Measurements from ENCODE around the gene CFAP91.

DNA sequence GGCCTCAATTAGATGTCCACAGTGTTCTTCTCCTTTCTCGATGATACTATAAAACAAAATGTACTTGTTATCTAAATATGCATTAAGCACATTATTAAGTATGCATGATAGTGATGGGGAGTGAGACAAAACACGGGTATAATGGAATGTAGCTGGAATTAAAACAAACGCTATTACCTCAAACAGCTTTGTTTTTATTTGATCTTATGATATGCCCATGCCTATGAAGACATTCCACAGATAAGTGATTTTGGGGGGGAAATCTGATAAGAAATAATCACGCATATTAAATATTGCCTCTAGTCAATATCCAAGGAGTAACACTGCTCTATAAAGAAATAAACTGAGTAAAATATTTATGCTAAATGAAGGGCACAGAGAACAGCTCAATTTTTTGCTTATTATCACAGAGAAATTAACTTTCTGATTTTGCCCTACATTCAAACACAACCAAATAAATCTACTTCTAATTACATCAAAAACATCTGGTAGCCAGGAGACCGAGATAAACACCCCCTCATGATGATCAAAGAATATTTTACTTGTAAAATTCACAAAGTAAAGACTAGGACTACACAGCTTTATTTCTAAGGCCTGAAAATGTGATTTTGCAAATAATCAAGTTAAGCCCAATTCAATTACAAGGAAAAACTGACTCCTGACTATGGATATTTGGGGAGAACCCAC lies 27.5 kb upstream of the CFAP91 start:
- TF ChIP-seq, protein P1, sequence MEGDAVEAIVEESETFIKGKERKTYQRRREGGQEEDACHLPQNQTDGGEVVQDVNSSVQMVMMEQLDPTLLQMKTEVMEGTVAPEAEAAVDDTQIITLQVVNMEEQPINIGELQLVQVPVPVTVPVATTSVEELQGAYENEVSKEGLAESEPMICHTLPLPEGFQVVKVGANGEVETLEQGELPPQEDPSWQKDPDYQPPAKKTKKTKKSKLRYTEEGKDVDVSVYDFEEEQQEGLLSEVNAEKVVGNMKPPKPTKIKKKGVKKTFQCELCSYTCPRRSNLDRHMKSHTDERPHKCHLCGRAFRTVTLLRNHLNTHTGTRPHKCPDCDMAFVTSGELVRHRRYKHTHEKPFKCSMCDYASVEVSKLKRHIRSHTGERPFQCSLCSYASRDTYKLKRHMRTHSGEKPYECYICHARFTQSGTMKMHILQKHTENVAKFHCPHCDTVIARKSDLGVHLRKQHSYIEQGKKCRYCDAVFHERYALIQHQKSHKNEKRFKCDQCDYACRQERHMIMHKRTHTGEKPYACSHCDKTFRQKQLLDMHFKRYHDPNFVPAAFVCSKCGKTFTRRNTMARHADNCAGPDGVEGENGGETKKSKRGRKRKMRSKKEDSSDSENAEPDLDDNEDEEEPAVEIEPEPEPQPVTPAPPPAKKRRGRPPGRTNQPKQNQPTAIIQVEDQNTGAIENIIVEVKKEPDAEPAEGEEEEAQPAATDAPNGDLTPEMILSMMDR (IDR thresholded peaks at IDR 0.05) = no peak
- no peak for TF ChIP-seq POLR2A (IDR thresholded peaks at IDR 0.05)
